ENCODE measurements around the gene POTEJ.
"Not testable (repeated sequence)": the region's sequence is repeated elsewhere in the genome, so short reads cannot be mapped to it uniquely, and the experiment has no call there.

The POTEJ gene

GRCh38 chr2:130608276-130609001 lies 2.8 kb upstream of the POTEJ start:
- not testable (repeated sequence) for DNase-seq

DNA sequence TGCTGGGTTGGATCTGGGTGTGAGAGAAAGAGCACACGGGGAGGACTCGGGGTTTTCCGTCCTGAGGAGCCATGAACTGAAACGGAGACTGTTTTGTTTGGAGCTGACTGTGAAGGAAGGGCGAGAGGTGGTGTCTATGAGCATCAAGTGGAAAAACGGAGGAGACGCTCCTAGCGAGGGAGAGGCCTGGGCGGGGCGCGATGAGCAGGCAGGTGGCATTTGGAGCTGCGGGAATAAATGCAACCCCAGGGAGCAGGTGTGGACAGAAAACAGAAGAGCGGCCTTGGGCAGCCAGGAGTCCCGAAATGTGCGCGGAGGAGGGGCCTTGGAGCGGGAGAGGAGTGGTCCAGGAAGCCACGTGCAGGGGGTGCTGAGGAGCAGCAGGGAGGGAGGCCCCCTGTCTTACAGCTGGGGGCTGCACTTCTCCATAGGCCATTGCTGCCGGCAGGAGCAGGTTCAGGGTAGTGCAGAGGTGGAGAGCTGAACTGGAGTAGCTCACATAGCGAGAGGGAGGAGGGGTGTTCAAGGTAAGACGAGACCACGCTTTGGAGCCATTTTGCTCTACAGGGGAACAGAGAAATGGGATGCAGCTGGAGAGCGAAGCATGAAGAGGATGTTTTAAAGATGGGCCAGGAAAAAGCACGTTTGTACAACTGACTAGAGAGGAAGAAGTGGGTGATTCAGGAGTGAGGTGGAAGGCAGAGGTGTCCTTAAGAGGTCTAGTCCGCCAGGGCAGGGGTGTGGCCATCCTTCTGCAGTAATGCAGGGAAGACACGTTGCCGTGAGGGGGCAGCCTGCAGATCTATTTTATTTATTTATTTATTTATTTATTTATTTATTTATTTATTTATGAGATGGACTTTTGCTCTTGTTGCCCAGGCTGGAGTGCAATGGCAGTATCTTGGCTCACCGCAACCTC lies 2.0 kb upstream of the POTEJ start:
- DNase-seq, result not testable (repeated sequence)

DNA sequence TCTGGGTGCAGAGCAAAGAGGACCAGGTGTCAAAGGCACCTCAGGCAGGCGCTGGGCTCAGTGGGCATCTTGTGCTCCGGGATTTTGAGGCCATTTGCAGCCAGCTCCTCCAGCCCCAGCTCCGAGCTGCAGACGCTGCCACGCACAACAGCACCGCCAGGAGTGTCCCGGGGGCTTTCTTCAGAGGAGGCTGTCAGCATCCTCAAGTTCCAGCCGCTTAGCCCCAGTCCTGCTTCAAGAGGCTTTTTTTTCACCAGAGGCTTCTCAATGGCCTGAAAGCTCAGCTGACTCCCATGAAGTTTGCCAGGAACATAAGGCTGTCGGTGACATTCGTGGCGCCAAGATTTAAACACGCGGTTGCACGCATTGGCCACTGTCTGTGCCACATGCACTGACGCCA lies 754 bp upstream of the POTEJ start:
- DNase-seq, result not testable (repeated sequence)

DNA sequence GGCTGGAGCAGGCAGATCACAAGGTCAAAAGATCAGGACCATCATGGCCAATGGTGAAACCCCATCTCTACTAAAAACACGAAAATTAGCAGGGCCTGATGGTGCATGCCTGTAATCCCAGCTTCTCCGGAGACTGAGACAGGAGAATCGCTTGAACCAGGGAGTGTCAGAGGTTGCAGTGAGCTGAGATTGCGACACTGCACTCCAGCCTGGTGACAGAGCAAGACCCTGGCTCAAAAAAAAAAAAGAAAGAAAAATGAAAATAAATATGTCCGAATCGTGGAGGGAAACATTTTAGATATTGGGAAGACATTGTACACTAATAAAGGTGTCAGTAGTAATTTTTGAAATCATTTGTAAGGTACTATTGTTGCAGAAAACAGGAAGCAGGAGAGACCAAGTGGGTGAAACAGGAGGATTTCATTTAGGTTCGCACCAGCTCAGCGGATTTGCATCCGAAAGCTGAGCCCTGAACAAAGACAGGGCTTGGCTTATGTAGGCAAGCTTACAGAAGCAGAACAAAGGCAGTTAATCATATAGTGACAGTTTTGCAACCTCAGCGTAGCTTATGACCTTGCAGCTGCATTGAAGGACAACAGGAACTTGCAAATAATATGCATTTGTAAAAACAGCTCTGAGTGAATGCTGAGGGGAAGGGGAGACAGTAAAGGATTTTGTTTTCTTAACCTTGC lies 17.7 kb downstream of the POTEJ start:
- not testable (repeated sequence) for DNase-seq

- DNase-seq, result not testable (repeated sequence)
These were observed 27.7 kb downstream of the POTEJ start for GRCh38 chr2:130638973-130639372.

DNA sequence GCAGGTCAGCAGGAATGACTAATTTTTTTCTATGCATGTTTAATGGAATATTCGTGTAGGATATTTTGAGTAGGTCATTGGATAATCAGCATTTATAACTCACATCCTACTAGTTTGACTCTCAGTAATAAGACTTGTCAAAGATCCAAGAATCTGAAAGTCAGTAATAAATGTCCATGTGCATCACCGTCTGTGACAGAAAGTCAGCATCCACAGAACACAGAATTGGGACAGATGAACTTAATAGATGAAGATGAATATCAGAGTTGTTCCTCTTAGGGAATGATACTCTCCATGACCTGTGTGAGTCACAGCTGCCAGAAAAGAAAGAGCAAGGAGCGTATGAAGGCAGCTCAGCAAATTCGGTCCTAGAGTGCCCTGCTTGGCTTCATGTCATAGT lies 30.4 kb downstream of the POTEJ start:
- DNase-seq, result not testable (repeated sequence)

GRCh38 chr2:130649285-130649684 lies 38.0 kb downstream of the POTEJ start:
- not testable (repeated sequence) for DNase-seq

DNA sequence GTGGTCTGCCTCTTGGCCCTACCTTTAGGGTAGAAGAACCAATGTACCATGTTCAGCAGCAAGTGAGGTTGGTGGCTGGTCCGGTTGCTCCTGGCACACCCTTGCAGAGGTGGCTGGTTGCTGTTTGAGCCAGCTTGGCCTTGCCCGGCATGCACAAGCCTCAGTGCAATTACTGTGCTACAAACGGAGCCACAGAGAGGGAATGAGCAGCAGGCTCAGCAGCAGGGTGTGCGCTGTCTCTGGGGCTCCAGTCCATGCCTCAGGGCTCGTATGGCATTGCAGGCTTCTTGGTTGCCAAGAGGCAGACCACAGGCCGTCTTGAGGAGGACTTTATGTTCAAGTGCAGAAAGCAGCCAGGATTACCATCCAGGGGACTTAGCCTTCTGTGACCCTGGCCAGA lies 53.3 kb downstream of the POTEJ start:
- not testable (repeated sequence) for DNase-seq

GRCh38 chr2:130665596-130665995 lies 54.4 kb downstream of the POTEJ start:
- DNase-seq, result not testable (repeated sequence)

DNA sequence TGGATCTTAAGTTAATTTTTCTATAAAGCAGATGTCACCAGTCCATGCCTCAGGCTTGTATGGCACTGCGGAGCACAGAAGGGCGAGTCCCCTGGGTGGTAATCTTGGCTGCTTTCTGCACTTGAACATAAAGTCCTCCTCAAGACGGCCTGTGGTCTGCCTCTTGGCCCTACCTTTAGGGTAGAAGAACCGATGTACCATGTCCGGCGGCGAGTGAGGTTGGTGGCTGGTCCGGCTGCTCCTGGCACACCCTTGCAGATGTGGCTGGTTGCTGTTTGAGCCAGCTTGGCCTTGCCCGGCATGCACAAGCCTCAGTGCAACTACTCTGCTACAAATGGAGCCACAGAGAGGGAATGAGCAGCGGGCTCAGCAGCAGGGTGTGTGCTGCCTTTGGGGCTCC lies 56.3 kb downstream of the POTEJ start:
- not testable (repeated sequence) for DNase-seq

DNA sequence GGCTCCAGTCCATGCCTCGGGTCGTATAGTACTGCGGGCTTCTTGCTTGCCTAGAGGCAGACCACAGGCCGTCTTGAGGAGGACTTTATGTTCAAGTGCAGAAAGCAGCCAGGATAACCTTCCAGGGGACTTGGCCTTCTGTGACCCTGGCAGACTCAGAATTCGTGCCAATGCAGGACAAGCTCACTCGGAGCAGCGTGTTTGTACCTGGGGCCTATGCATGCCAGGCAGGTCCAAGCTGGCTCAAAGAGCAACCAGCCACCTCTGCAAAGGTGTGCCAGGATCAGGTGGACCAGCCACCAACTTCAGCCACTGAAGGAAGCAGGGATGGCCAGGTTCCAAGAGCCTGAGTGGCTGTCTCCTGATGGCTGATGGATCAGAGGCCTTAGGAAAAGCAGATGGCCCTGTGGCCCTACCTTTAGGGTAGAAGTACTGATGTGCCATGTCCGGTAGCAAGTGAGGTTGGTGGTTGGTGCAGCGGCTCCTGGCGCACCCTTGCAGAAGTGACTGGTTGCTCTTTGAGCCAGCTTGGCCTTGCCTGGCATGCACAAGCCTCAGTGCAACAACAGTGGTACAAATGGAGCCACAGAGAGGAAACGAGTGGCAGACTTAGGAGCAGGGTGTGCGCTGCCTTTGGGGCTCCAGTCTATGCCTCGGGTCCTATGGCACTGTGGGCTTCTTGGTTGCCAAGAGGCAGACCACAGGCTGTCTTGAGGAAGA lies 58.9 kb downstream of the POTEJ start:
- not testable (repeated sequence) for DNase-seq

- DNase-seq, result not testable (repeated sequence)
These were observed 81.0 kb downstream of the POTEJ start for GRCh38 chr2:130692041-130692770.

DNA sequence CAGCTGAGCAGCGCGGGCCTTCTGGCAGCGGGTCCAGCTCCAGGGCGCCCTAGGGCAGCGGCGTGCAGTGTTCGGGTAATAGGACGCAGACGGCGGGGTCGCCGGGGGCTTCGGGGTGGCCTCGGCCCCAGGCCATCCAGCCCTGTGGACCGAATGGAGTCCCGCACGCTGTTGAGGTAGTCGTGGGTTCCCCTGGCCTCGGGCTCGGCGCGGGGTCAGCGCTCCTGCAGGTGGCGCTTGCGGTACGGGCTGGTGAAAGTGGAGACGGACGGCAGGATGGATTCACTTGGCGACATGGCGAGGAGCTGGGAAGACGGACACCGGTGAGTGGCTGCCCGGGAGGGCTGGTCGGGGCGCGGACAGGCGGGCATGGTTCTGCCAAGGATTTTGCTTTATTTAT lies 82.2 kb downstream of the POTEJ start:
- DNase-seq, result not testable (repeated sequence)

GRCh38 chr2:130703250-130703649 lies 92.0 kb downstream of the POTEJ start:
- DNase-seq, result not testable (repeated sequence)

Measured in NCI-H226 (cell line).